Endothelial cell (in vitro differentiated cells): Measurements from ENCODE around the gene SLC6A11. TPM values are rescaled to one million over a fixed set of nuclear protein-coding genes. Genes with fewer than 3 reads are reported as not detected.
A peak's percentile ranks its signal among the peaks of the same experiment; 100 is the strongest.

Source experiments
- DNase-seq: peaks from one replicate; pipeline ENCODE4 v3.0.0; 2021; ENCODE audit warnings: low spot score
- H3K27ac Mint-ChIP-seq: one replicate; pipeline ENCODE4 v1.8.0; 2021; ENCODE audit warnings: mixed read lengths, inconsistent platforms; ENCODE audit not compliant: unreplicated experiment
- H3K27me3 Mint-ChIP-seq: one replicate; pipeline ENCODE4 v1.8.0; 2021; ENCODE audit warnings: mild to moderate bottlenecking, moderate library complexity, mixed read lengths, inconsistent platforms; ENCODE audit not compliant: unreplicated experiment
- H3K36me3 Mint-ChIP-seq: one replicate; pipeline ENCODE4 v1.8.0; 2021; ENCODE audit warnings: mild to moderate bottlenecking, low read depth, mixed read lengths, inconsistent platforms; ENCODE audit not compliant: unreplicated experiment
- H3K4me1 Mint-ChIP-seq: one replicate; pipeline ENCODE4 v1.8.0; 2021; ENCODE audit warnings: mild to moderate bottlenecking, mixed read lengths, inconsistent platforms; ENCODE audit not compliant: unreplicated experiment
- H3K4me3 Mint-ChIP-seq: one replicate; pipeline ENCODE4 v1.8.0; 2021; ENCODE audit warnings: mild to moderate bottlenecking, mixed read lengths, inconsistent platforms; ENCODE audit not compliant: unreplicated experiment
- H3K9me3 Mint-ChIP-seq: one replicate; pipeline ENCODE4 v1.8.0; 2021; ENCODE audit warnings: mixed read lengths, inconsistent platforms; ENCODE audit not compliant: unreplicated experiment
- total RNA-seq: library from RNA; stranded (reverse); fragmentation: NEBNext Ultra II Directional; extraction: Animal tissue kit (Norgen Biotek cat#: 25700); gene quantifications from one replicate; pipeline ENCODE4 v1.2.1, GENCODE V29; 2021; ENCODE audit not compliant: unreplicated experiment
- TF ChIP-seq, protein P1 (sequence below): fragments of 200-600 bp; sonication (generic); IDR thresholded peaks from one replicate; pipeline ENCODE4 v1.5.0; 2021; ENCODE audit warnings: antibody characterized with exemption; ENCODE audit not compliant: unreplicated experiment

Gene SLC6A11
- total RNA-seq, 1 donor from 2014 or later = 0.15 TPM

DNA sequence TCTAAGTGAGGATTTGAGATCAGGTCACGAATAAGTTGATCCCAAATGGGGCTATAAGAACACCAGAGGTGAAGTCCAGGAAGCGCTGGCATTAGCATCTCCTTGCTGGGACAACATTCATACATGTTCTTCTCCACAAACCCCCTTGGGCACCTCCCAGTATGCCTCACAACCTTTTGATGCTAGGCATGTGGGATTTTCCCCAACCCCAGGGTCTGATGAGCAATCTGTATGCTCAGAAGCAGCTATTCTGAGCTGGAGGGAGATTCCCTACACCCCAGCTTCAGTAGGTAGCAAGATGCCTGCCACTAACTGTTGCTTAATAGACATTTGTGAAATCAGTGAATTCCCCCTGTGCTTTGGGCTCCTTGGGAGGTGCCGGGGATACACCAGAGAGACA is 32.2 kb downstream of the SLC6A11 start:
- Mint-ChIP-seq H3K36me3 (no peaks in the 10 kb centered on the region), H3K4me3 (no peak overlapping the region), H3K27ac (no peak overlapping the region), H3K27me3 (peaks cover 6% of the 10 kb centered on the region), H3K9me3 (no peaks in the 10 kb centered on the region), H3K4me1 (no peaks in the 10 kb centered on the region)
- TF ChIP-seq, protein P1, sequence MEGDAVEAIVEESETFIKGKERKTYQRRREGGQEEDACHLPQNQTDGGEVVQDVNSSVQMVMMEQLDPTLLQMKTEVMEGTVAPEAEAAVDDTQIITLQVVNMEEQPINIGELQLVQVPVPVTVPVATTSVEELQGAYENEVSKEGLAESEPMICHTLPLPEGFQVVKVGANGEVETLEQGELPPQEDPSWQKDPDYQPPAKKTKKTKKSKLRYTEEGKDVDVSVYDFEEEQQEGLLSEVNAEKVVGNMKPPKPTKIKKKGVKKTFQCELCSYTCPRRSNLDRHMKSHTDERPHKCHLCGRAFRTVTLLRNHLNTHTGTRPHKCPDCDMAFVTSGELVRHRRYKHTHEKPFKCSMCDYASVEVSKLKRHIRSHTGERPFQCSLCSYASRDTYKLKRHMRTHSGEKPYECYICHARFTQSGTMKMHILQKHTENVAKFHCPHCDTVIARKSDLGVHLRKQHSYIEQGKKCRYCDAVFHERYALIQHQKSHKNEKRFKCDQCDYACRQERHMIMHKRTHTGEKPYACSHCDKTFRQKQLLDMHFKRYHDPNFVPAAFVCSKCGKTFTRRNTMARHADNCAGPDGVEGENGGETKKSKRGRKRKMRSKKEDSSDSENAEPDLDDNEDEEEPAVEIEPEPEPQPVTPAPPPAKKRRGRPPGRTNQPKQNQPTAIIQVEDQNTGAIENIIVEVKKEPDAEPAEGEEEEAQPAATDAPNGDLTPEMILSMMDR = no peak
- no peak for DNase-seq

DNA sequence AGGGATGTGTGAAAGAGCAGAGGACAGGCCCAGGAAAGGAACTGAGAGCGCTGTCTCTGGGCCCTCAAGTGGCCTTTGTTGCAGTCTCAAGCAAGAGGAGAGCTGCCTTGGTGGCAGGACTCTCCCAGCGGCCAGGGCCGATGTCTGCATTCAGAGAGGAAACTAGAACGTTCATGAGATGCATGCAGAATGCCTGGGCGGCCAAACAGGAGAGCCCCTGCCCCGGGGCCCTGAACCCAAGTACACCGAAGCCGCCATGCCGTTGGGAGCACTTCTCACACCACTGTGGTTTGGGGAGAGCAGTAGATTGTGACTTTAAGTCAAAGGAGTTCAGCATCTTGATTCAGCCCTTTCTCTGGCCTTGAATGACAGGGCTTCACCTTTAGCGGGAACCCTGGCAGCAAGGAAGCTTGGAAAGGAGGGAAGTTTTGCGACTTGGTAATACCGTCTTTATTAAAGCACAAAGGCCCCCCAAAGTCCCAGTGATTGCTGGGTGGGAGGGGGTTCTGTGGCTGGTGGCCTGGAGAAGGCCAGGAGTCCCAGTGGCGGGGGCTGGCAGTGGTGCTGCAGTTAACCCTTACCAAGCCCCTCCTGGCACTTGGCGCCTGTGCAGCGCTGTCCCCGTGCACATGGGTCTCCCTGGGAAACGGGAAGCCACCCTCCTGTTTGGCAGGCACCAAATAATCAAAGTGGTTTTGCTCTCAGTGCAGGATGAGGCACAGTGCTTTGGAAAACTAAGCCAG is 36.2 kb downstream of the SLC6A11 start:
- no peak for DNase-seq
- Mint-ChIP-seq H3K9me3 (no peaks in the 10 kb centered on the region), H3K4me1 (no peaks in the 10 kb centered on the region), H3K27ac (no peak overlapping the region), H3K4me3 (no peak overlapping the region), H3K27me3 (peaks cover 7% of the 10 kb centered on the region), H3K36me3 (no peaks in the 10 kb centered on the region)
- TF ChIP-seq, protein P1 = no peak

DNA sequence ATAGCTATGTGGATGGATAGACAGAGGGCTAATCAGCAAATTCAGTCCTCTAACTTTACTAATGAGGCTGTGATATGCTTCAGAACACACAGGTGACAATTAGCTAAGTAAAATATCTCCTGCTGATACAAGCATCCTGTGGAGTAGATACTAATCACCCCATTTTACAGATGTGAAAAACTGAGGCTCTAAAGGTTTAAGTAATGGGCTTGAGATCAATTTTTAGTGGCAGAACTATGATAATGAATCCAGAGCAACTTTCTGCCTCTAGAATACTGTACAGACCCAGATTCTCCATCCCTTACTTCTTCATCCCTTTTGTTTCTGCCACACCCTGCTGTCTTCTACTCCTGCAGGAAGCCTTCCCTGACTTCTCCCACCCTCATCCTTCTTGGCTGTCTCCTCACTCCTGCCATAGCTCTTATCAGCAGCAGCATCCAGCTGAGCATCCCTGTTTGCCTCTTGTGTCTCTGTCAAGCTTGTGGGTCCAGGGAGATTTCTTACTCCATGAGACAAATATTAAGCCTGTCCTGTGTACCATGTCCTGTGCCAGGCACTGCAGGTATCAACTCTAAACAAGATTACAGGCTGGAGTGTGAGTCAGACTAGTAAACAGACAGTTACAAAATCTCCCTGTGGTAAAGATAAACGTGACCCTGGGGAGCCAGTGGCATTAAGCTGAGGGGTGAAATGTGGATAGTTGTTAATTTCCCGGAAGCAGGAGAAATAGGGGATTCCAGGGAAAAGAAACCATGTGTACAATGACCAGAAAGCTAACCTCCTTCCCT is 39.2 kb downstream of the SLC6A11 start:
- H3K9me3 Mint-ChIP-seq = no peaks in the 10 kb centered on the region
- H3K27ac Mint-ChIP-seq = no peak overlapping the region
- no peaks in the 10 kb centered on the region for H3K36me3 Mint-ChIP-seq
- H3K27me3 Mint-ChIP-seq = peaks cover 6% of the 10 kb centered on the region
- TF ChIP-seq, protein P1 = no peak
- H3K4me3 Mint-ChIP-seq = no peak overlapping the region
- H3K4me1 Mint-ChIP-seq = no peaks in the 10 kb centered on the region
- no peak for DNase-seq

DNA sequence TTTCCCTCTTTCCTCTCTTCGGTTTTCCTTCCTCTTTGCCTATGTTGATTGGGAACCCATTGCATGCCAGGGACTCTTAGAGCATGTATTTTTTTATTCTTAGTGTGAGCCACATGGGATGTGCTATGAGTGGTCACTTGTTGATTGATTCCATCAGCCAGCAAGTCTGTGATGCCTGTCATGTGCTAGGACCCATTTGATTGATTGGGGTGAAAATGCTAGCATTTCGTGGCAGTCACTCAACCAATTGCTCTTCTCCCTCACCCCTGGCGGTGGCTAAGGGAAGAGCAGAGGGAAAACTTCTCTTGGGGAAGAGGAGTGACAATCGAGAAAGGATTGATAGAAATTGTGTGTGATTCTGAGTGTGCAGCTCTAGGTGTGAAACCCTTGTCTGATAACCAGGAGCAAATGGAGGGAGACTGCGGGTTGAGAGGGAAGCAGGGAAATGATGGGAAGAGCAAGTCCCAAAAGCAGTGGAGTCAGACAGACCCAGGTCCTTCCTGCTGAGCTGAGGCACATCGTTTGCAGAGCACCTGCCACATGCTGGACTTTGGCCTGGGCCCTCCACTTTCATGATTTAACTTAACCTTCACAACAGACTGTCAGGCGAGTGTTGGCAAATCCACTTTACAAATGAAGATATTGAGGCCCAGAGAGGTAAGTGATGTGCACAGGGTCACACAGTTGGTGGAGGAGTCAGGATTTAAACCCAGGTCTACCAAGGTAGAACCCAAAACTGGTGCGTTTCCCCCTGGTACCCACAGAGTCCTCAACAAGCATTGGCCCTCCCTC is 40.0 kb downstream of the SLC6A11 start:
- Mint-ChIP-seq H3K36me3 (no peaks in the 10 kb centered on the region), H3K9me3 (no peaks in the 10 kb centered on the region), H3K27ac (no peak overlapping the region), H3K4me1 (no peaks in the 10 kb centered on the region), H3K27me3 (peaks cover 2% of the 10 kb centered on the region), H3K4me3 (no peak overlapping the region)
- TF ChIP-seq, protein P1 = peak; percentile 47
- DNase-seq = peak; percentile 24
